Stomach (tissue), 19 donors: Measurements from ENCODE around the gene SLC22A2. TPM values are rescaled to one million over a fixed set of nuclear protein-coding genes. Genes with fewer than 3 reads are reported as not detected.
"Not testable (repeated sequence)": the region's sequence is repeated elsewhere in the genome, so short reads cannot be mapped to it uniquely, and the experiment has no call there.

ENCODE experiments used
- DNase-seq, 2 donors: peaks; one replicate each; pipeline versions ENCODE4 v3.0.0 to v3.0.0-alpha.2; 2013 to 2019
- H3K27ac ChIP-seq, 5 donors: fragments of 200-600 bp in 4 of 5; sonication (generic) in 4 of 5; one replicate each; pipeline ENCODE4 v1.5.1; 2013 to 2019; ENCODE audit warnings: mild to moderate bottlenecking in 1 of 5, moderate library complexity in 1 of 5
- H3K27me3 ChIP-seq, 3 donors: fragments of 200-600 bp; sonication (generic); one replicate each; pipeline ENCODE4 v1.5.1; 2017 to 2019; ENCODE audit warnings: mixed run types in 1 of 3
- H3K36me3 ChIP-seq, 4 donors: fragments of 200-600 bp; sonication (generic); 1 replicate in 3 of 4; 2 replicates in 1 of 4; pipeline ENCODE4 v1.5.1; 2016 to 2019
- H3K4me1 ChIP-seq, 4 donors: fragments of 200-600 bp; sonication (generic); one replicate each; pipeline ENCODE4 v1.5.1; 2016 to 2019
- H3K4me3 ChIP-seq, 4 donors: fragments of 200-600 bp; sonication (generic) in 3 of 4; one replicate each; pipeline ENCODE4 v1.5.1; 2016 to 2019; ENCODE audit warnings: mild to moderate bottlenecking in 1 of 4
- H3K9me3 ChIP-seq, 4 donors: fragments of 200-600 bp; sonication (generic); one replicate each; pipeline ENCODE4 v1.5.1; 2016 to 2019
- CTCF ChIP-seq, 7 experiments: fragments of 450-650 bp in 4 of 7; fragments of 200-600 bp in 3 of 7; sonication (generic) in 3 of 7; IDR thresholded peaks; one replicate each; pipeline ENCODE4 v1.5.1; 2016 to 2019; ENCODE audit warnings: antibody characterized with exemption in 7 of 7, control low read depth in 2 of 7, mild to moderate bottlenecking in 1 of 7
- EP300 ChIP-seq: sonication (generic); formaldehyde crosslinking; IDR thresholded peaks from one replicate; pipeline ENCODE4 v1.6.1; 2017; ENCODE audit warnings: antibody characterized with exemption
- POLR2A ChIP-seq, 4 donors: fragments of 450-650 bp; IDR thresholded peaks; one replicate each; pipeline ENCODE4 v1.6.1; 2016; ENCODE audit warnings: antibody characterized with exemption in 4 of 4, control low read depth in 2 of 4, mild to moderate bottlenecking in 1 of 4, moderate library complexity in 1 of 4
- POLR2AphosphoS5 ChIP-seq, 3 donors: sonication (generic); formaldehyde crosslinking; IDR thresholded peaks; one replicate each; pipeline ENCODE4 v1.6.1; 2016; ENCODE audit warnings: antibody characterized with exemption in 3 of 3
- WGBS, 5 donors: extraction: QIAGEN DNeasy Blood & Tissue Kit in 3 of 5; methylation state at CpG; one replicate each; pipeline versions ENCODE4 v1.1.5 to v1.1.7; 2013 to 2018; 5-methylcytosine and 5-hydroxymethylcytosine counted together
- intact Hi-C: fragments of 100-400 bp; cut with DNase I; formaldehyde crosslinking; loops from one replicate; pipeline ENCODE4 v1.15.1; 2023; ENCODE audit warnings: low total_unique reads
- long read RNA-seq, 10 donors: transcript quantifications; one replicate each; lab custom pipeline, GENCODE V29; 2026
- polyA plus RNA-seq, 3 donors: library from polyadenylated mRNA; stranded (reverse); fragments of 200-250 nt; gene quantifications; one replicate each; pipeline ENCODE4 v1.2.3, GENCODE V29; 2013
- total RNA-seq, 5 donors: library from RNA; depleted of rRNA; stranded (reverse); fragments of >200 nt; gene quantifications; one replicate each; pipeline versions ENCODE4 v1.1.0 to v1.2.3, GENCODE V29; 2014 to 2016
- donor health status: healthy with polysubstance abuse.
- donor health status: Bipolar disorder and iron deficiency.
- donor health status: healthy.

Gene SLC22A2
- not detected for total RNA-seq
- not detected for polyA plus RNA-seq
- long read RNA-seq, donor 1, result 0 reads
- long read RNA-seq, donor 2, result 0 reads
- long read RNA-seq, donor 3, result 0 reads
- long read RNA-seq, donor 4, result 0 reads
- long read RNA-seq, donor 5, result 0 reads
- long read RNA-seq, donor 6, result 0 reads
- long read RNA-seq, donor 7, result 0 reads
- long read RNA-seq, donor 8, partial matches to known transcripts, result 0 of 1 reads
- long read RNA-seq, donor 8, other reads (novel, unspliced or antisense), result 0 of 1 reads
- long read RNA-seq, donor 9, result 0 reads
- long read RNA-seq, donor 10, result 0 reads

DNA sequence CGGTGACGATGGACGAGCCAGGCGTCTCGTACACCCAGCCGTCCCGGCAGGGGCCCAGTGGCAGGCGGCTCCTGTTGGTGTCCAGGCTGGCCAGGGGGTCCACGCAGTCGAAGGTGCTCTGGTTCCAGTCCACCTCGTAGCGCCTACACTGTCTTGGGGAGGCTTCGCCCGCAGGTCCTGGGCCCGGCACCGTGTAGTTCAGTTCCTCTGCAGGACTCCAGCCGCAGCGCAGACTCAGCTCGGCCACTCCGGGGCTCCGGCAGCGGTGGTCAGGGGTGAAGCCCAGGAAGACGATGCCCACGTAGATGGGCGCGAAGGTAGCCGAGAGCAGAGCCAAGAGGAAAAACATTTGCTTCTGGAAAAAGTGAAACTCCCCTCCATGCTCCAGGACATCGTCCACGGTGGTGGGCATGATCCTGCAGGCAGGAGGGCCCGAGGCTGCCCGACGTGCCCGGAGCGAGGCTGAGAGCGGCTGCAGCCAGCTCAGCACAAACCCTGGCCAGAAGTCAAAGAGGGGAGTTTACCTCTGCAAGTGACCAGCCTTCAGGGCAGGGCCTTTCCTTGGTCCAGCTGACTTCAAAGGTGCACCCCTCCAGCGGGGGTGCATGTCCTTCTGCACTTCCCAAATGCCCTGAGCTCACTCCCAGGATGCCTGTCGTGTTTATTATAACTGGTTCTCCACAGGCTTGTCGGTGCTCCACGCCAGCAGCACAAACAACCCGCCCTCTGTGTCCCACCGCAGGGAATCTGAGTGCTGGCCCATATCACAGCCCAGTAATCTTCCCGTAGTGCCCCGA is at the start of gene SLC22A2:
Gene SLC22A2, minus strand, starts transcription at position 476 of the 797 bp plus-strand sequence. Its CDS starts 64 bp downstream, at position 412.
- TF ChIP-seq EP300 (no peak), POLR2AphosphoS5 (IDR thresholded peaks at IDR 0.05) (no peak), POLR2A (IDR thresholded peaks at IDR 0.05) (no peak)
- Histone ChIP-seq H3K4me3 (no peak within 1 kb of the TSS), H3K27me3 (no peaks in the 10 kb centered on the region), H3K9me3 (no peaks in the 10 kb centered on the region), H3K4me1 (peaks cover 0 to 6% (median 2%) of the 10 kb centered on the region in 4 donors), H3K27ac (peak within 1 kb of the TSS in 1 of 5 donors; percentile 69), H3K36me3 (no peaks in the 10 kb centered on the region)
- no peak for DNase-seq
- intact Hi-C loops, result no loop called here
- WGBS, 5 donors, result 88 to 90% (median 90%) methylated on average over 40 to 43 of the region's 43 CpGs

DNA sequence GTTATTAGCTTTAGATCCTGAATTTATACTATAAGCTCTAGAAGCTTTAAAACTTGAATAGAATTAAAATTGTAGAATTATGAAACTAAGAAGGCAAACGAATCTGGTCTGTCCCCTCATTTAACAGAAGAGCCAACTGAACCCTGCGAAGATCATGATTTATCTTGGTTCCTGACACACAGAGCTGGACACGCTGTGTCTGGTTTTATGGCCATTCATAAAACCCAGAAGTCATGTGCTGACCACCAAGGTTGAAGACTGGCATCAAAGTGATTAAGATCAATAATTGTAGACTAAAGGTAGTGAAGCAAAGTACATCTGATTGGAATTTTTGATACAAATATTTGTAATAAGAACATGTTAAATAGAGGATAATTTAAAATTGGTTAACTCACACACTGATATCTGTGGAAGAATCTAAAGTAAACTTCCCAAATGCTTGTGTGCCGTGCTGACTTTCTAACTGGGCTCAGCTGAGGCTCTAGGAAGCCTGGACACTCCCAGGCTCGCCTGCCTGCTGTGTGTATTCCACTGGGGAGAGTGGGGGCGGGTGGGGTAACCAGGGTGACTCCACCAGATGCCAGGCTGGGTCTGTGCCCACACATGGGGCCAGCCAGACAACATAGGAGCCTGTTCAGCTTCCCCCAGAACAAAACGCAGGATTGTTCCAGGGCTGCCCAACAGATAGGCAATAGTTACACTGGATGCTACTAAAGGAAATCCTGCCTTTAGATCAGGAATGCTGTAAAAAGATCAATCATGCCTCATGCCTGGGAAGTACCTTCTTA is 47.5 kb upstream of the SLC22A2 start:
- H3K27me3 ChIP-seq, result no peaks in the 10 kb centered on the region
- H3K36me3 ChIP-seq, result no peaks in the 10 kb centered on the region
- H3K9me3 ChIP-seq, result peaks cover 0 to 20% (median 14%) of the 10 kb centered on the region in 4 donors
- peaks cover 0 to 11% (median 2%) of the 10 kb centered on the region in 4 donors for H3K4me1 ChIP-seq
- WGBS, 5 donors, result 40 to 64% (median 55%) methylated on average over 7 of the region's 7 CpGs
- intact Hi-C loops, result no loop called here
- TF ChIP-seq POLR2A (IDR thresholded peaks at IDR 0.05) (no peak), CTCF (IDR thresholded peaks at IDR 0.05) (no peak), EP300 (no peak)
- H3K4me3 ChIP-seq, result no peak overlapping the region
- H3K27ac ChIP-seq, result no peak overlapping the region
- DNase-seq, result peak in 1 of 2 donors; percentile 48

DNA sequence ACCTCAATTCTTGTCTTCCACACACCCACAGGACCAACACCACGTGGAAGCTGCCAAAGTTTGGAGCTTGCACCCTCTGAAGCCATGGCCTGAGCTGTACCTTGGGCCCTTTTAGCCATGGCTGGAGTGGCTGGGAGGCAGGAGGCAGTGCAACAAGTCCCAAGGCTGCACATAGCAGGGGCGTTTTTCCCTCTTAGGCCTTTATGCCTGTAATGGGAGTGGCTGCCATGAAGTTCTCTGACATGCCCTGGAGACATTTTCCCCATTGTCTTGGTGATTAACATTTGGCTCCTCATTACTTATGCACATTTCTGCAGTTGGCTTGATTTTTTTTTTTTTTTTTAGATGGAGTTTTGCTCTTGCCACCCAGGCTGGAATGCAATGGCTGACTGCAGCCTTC is 45.2 kb upstream of the SLC22A2 start:
- Histone ChIP-seq H3K27ac (no peak overlapping the region), H3K9me3 (no peaks in the 10 kb centered on the region), H3K36me3 (no peaks in the 10 kb centered on the region), H3K27me3 (no peaks in the 10 kb centered on the region), H3K4me3 (no peak overlapping the region), H3K4me1 (peaks cover 0 to 16% (median 10%) of the 10 kb centered on the region in 4 donors)
- WGBS, 5 donors, result 48 to 85% (median 74%) methylated on average over 2 of the region's 2 CpGs
- TF ChIP-seq POLR2A (IDR thresholded peaks at IDR 0.05) (no peak), CTCF (IDR thresholded peaks at IDR 0.05) (no peak), POLR2AphosphoS5 (IDR thresholded peaks at IDR 0.05) (no peak), EP300 (no peak)
- no peak for DNase-seq
- intact Hi-C loops, result no loop called here

DNA sequence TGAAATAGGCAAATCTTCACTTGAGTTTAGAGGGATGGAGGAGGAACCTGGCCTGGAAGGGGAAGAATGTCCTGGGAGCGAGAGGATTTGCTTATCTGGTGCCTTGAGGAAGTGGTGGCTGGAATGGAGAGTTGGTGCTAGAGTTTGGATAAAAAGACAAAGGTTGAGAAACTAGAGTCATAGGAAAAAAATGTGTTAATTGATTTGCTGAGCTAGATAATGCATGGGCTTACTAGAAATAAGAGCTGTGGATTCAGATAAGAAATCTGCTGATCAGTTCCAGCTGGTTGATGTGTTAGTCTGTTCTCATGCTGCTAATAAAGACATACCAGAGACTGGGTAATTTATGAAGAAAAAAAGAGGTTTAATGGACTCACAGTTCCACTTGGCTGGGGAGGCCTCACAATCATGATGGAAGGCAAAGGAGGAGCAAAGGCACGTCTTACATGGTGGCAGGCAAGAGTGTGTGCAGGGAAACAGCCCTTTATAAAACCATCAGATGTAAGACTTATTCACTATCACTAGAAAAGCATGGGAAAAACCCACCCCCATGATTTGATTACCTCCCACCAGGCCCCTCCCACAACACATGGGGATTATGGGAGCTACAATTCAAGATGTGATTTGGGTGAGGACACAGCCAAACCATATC is 43.9 kb upstream of the SLC22A2 start:
- intact Hi-C loops, result not testable (repeated sequence)
- WGBS, 5 donors, result 45 to 77% (median 54%) methylated on average over 2 of the region's 2 CpGs

DNA sequence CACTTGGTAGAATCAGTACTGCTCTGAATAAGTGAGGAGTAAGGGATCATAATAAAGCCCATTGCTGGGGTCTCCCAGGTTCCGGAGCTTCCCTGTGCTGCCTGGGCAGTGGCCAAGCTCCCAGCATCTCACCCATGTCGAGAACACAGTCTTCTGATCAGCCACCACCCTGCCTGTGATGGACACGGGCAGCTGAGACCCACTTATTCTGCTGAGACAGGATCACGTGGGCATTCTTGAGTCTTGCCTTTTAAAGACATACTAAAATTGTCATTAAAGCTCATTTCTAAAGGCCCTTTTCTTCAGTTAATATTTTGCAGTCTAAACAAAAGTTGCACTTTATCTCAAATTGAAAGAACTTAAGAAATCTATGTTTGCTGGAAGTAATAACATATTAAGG is 42.7 kb upstream of the SLC22A2 start:
- no peaks in the 10 kb centered on the region for H3K36me3 ChIP-seq
- H3K4me3 ChIP-seq, result no peak overlapping the region
- no peaks in the 10 kb centered on the region for H3K9me3 ChIP-seq
- DNase-seq, result no peak
- H3K27me3 ChIP-seq, result no peaks in the 10 kb centered on the region
- no peak overlapping the region for H3K27ac ChIP-seq
- 61 to 85% (median 76%) methylated on average over 4 of the region's 4 CpGs for WGBS, 5 donors
- intact Hi-C loops, result no loop called here
- no peak for TF ChIP-seq POLR2A (IDR thresholded peaks at IDR 0.05)
- no peak for TF ChIP-seq POLR2AphosphoS5 (IDR thresholded peaks at IDR 0.05)
- peaks cover 0 to 16% (median 10%) of the 10 kb centered on the region in 4 donors for H3K4me1 ChIP-seq

More for the DNA sequence above, 43.9 kb upstream of the SLC22A2 start:
- not testable (repeated sequence) for H3K4me3 ChIP-seq, H3K27me3 ChIP-seq, H3K36me3 ChIP-seq, H3K9me3 ChIP-seq, H3K27ac ChIP-seq, DNase-seq
- H3K4me1 ChIP-seq, result peaks cover 0 to 16% (median 10%) of the 10 kb centered on the region in 4 donors
